PC-3 (cell line): ENCODE data around the gene BOLA3.

Experiments used
- EZH2 ChIP-seq: fragments of 300-600 bp; sonication (generic); IDR thresholded peaks from one replicate; pipeline ENCODE4 v1.6.1; 2017; ENCODE audit warnings: antibody characterized with exemption, mild to moderate bottlenecking, low read length; ENCODE audit not compliant: unreplicated experiment
- TF ChIP-seq, protein P1 (sequence below): fragments of 300-600 bp; sonication (generic); conservative IDR thresholded peaks from 2 replicates; pipeline ENCODE4 v1.5.1; 2017; ENCODE audit warnings: antibody characterized with exemption, low read depth, mild to moderate bottlenecking, low read length

DNA sequence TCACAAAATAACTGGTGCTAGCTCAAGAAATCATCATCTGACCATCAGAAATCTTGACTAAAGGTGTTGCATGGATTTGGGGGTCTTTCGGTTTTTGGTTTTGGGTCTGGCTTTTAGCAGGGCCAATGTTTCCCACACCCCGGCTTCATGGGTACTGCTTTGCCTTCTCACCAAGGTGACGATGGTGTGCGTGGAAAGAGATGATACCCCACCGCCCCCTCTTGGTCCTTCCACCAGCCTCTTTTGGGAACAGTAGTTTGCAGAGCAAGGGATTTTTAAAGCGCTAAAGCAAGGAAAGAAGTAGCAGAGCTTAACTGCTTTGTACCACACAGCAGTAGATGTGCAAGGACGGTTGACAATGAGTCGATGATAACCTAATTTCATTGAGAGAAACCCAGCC, 42.3 kb downstream of the BOLA3 start:
- TF ChIP-seq, protein P1, sequence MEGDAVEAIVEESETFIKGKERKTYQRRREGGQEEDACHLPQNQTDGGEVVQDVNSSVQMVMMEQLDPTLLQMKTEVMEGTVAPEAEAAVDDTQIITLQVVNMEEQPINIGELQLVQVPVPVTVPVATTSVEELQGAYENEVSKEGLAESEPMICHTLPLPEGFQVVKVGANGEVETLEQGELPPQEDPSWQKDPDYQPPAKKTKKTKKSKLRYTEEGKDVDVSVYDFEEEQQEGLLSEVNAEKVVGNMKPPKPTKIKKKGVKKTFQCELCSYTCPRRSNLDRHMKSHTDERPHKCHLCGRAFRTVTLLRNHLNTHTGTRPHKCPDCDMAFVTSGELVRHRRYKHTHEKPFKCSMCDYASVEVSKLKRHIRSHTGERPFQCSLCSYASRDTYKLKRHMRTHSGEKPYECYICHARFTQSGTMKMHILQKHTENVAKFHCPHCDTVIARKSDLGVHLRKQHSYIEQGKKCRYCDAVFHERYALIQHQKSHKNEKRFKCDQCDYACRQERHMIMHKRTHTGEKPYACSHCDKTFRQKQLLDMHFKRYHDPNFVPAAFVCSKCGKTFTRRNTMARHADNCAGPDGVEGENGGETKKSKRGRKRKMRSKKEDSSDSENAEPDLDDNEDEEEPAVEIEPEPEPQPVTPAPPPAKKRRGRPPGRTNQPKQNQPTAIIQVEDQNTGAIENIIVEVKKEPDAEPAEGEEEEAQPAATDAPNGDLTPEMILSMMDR = no peak
- no peak for TF ChIP-seq EZH2
